AG04449 (cell line): Measurements from ENCODE around the gene PLA2G4C.
"Not testable (repeated sequence)": the region's sequence is repeated elsewhere in the genome, so short reads cannot be mapped to it uniquely, and the experiment has no call there.

Experiments used
- CTCF ChIA-PET: fragments of 350-600 bp; formaldehyde crosslinking; extraction: SDS; loops from one replicate; lab custom pipeline; 2021; ENCODE audit warnings: antibody characterized with exemption; lab: Yijun Ruan, JAX
- POLR2A ChIA-PET: fragments of 400-600, 350-600 bp; formaldehyde crosslinking; extraction: SDS; loops from one replicate; lab custom pipeline; 2020; ENCODE audit warnings: antibody characterized with exemption, inconsistent platforms; lab: Yijun Ruan, JAX
- DNase-seq: peaks from one replicate; pipeline ENCODE4 v3.0.0-alpha.2; 2010; ENCODE audit warnings: low read depth, low spot score
- H3K4me3 ChIP-seq: 2 replicates; pipeline ENCODE4 v1.5.1; 2011; ENCODE audit warnings: low read depth, mild to moderate bottlenecking, control low read depth, low read length
- TF ChIP-seq, protein P1 (sequence below): IDR thresholded peaks from one replicate; pipeline ENCODE4 v1.5.1; 2011; ENCODE audit warnings: mild to moderate bottlenecking, moderate library complexity, low read length, control low read depth, inconsistent platforms; ENCODE audit not compliant: insufficient read depth; ENCODE audit errors: missing control alignments

Gene PLA2G4C

GRCh38 chr19:48094129-48094854 is 16.3 kb downstream of the PLA2G4C start:
- no peak for DNase-seq
- CTCF ChIA-PET = interaction anchor here (1.3 to 5.5 kb wide), 4 partner anchors 11 to 131 kb away, joined by 5 to 63 read pairs (median 6); partner anchors contain the start of gene PLA2G4C
- H3K4me3 ChIP-seq = no peak overlapping the region
- TF ChIP-seq, protein P1, sequence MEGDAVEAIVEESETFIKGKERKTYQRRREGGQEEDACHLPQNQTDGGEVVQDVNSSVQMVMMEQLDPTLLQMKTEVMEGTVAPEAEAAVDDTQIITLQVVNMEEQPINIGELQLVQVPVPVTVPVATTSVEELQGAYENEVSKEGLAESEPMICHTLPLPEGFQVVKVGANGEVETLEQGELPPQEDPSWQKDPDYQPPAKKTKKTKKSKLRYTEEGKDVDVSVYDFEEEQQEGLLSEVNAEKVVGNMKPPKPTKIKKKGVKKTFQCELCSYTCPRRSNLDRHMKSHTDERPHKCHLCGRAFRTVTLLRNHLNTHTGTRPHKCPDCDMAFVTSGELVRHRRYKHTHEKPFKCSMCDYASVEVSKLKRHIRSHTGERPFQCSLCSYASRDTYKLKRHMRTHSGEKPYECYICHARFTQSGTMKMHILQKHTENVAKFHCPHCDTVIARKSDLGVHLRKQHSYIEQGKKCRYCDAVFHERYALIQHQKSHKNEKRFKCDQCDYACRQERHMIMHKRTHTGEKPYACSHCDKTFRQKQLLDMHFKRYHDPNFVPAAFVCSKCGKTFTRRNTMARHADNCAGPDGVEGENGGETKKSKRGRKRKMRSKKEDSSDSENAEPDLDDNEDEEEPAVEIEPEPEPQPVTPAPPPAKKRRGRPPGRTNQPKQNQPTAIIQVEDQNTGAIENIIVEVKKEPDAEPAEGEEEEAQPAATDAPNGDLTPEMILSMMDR = no peak
- POLR2A ChIA-PET = no interaction called here

- DNase-seq = peak; percentile 81
- POLR2A ChIA-PET, H3K4me3 ChIP-seq: not testable (repeated sequence)
- CTCF ChIA-PET = interaction anchor here (1.0 to 1.2 kb wide), 2 partner anchors 11 to 16 kb away, joined by 3 to 4 read pairs; no protein-coding TSS in a partner anchor
These were observed 19.4 kb downstream of the PLA2G4C start for GRCh38 chr19:48091111-48091718.

GRCh38 chr19:48090281-48090802 is 20.3 kb downstream of the PLA2G4C start:
- no peak overlapping the region for H3K4me3 ChIP-seq
- no peak for DNase-seq
- TF ChIP-seq, protein P1 = no peak
- ChIA-PET POLR2A (no interaction called here), CTCF (interaction anchor here (1.0 to 1.2 kb wide), 2 partner anchors 12 to 17 kb away, joined by 3 to 4 read pairs; no protein-coding TSS in a partner anchor)

GRCh38 chr19:48088991-48089390 is 21.6 kb downstream of the PLA2G4C start:
- H3K4me3 ChIP-seq, CTCF ChIA-PET, POLR2A ChIA-PET, DNase-seq: not testable (repeated sequence)

DNA sequence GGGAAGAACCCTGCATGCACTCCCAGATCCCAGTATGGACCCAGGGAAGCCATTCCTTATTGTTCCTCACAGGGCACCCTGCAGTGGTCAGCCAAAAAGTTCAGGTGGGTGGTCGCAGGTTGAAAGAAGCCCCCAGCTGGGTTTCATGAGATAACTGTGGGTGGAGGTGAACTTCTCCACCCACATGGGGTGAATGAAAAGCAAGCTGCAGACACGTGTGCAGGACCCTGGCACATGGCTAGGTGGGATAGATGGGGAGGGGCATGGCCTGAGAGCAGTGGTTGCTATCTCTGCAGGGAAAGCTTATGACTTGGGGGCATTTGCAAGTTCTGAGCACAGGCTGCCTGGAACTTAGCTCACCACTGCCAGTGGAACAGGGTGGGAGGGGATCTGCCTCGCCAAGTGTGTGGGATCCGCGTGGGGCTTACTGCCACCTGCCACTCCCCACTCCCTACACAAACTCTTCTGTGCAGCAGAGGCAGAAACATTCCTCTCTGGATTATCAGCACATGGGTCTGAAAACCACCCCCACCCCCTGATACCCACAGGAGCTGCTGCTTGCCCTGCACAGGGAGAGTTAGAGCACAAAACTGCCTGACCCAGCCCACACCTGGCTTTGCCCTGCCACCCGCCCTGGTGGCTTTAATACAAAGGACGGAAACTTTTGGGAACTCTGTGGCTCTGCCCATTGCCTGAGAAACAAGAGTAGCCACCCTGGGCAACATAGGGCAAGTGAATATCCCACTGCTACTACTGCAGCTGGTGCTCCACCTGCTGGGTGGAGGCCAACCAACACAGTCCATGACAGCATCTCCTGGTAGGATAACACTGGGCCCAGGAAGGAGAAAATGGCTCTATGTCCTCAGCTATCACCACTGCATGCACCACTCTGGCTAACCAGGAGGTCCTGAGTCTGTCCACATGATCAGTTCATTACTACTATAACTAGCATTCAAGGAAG is 24.4 kb downstream of the PLA2G4C start:
- TF ChIP-seq, protein P1 = no peak
- POLR2A ChIA-PET = no interaction called here
- DNase-seq = no peak
- H3K4me3 ChIP-seq = no peak overlapping the region
- CTCF ChIA-PET = interaction anchor here (0.9 to 3.4 kb wide), 4 partner anchors 22 to 123 kb away, joined by 3 to 11 read pairs (median 6); partner anchors contain the start of gene PLA2G4C

GRCh38 chr19:48085076-48085475 is 25.5 kb downstream of the PLA2G4C start:
- DNase-seq = no peak
- TF ChIP-seq, protein P1 = no peak
- no peak overlapping the region for H3K4me3 ChIP-seq
- POLR2A ChIA-PET = no interaction called here
- CTCF ChIA-PET = interaction anchor here (2.3 to 3.4 kb wide), 2 partner anchors 23 to 122 kb away, joined by 6 to 11 read pairs; no protein-coding TSS in a partner anchor
